Left cardiac atrium (tissue), 4 donors: ENCODE results near the gene ZNF605. TPM values are rescaled to one million over a fixed set of nuclear protein-coding genes. Genes with fewer than 3 reads are reported as not detected.
"Not testable (repeated sequence)": the region's sequence is repeated elsewhere in the genome, so short reads cannot be mapped to it uniquely, and the experiment has no call there.

Source experiments
- ATAC-seq, 2 donors: fragments of 200-7000 bp; cut with Tn5 transposase; one replicate each; pipeline ENCODE4 v1.9.1; 2020; ENCODE audit warnings: mild to moderate bottlenecking in 2 of 2, moderate library complexity in 2 of 2
- DNase-seq: peaks from one replicate; pipeline ENCODE4 v3.0.0-alpha.2; 2020
- intact Hi-C, 2 donors: fragments of 100-400 bp; cut with DNase I; formaldehyde crosslinking; loops; one replicate each; pipeline versions ENCODE4 v1.14.1 to v1.15.1; 2022 to 2023
- total RNA-seq, 2 donors: library from RNA; stranded (reverse); fragmentation: NEBNext Ultra II Directional; extraction: Animal tissue kit (Norgen Biotek cat#: 25700); gene quantifications; one replicate each; pipeline ENCODE4 v1.2.1, GENCODE V29; 2021
- donor health status: DM: no; HTN: yes; CAD: no.
- donor health status: DM: no; HTN: yes; CAD: no; lungs with severe emphysema.
- donor health status: DM: yes; HTN: yes; CAD: no.
- donor health status: Dilated cardiomyopathy.

The ZNF605 gene
- total RNA-seq, 2 donors from 2014 or later, result 12.4 to 14.0 TPM

DNA sequence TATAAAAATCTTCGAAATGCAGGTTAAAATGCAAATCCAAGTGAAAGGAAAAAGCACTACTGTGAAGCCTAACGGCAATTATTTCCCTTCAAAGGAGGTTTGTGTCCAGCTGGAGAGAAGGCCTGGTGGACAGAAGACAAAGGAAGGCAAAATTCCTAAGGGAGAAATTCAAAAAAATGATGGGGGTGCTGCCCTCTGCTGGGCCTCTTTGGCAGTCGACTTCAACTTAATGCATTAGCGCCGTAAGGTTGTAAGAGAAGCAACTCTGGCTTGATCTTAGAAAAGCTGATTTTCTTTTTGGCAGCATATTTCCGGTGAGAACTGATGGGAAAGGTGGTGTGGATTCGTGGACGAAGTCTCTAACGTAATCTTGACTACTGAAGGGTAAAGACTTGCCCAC is 34.4 kb downstream of the ZNF605 start:
- DNase-seq, result no peak
- intact Hi-C loops, result no loop called here
- no peak for ATAC-seq

DNA sequence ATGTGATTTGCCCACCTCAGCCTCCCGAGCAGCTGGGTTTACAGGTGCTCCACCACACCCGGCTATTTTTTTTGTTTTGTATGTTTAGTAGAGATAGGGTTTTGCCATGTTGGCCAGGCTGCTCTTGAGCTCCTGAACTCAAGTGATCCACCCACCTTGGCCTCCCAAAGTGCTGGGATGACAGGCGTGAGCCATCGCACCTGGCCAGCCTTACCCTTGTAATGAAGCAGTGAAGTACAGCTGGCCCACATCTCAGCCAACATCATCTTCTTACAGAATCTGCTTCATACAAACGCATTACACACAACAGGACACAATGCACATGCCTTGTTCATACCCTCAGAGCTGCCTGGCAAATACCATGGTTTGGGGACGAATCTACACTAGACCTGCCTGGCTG is 37.4 kb downstream of the ZNF605 start:
- no peak for ATAC-seq
- intact Hi-C loops, result no loop called here

DNA sequence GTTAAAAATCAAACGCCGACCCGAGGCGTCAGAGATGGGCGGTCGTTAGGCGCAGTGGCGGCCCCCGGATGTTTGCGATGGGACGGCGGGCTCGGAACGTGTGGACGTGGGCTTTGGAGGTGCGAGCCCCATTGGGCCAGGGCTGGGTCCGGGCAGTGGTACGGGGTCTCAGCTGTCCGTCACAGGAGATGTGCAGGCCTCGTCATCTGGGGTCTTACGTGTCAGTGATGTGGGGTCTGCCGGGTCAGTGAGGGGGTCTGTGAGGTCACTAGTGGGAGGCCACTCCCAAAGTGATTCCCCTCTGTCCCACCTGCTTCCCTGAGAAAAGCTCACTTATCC is 47.1 kb downstream of the ZNF605 start:
- ATAC-seq, result peak in 1 of 2 donors; percentile 9
- no peak for DNase-seq
- intact Hi-C loops, result no loop called here

More for the DNA sequence above, 37.4 kb downstream of the ZNF605 start:
- no peak for DNase-seq

DNA sequence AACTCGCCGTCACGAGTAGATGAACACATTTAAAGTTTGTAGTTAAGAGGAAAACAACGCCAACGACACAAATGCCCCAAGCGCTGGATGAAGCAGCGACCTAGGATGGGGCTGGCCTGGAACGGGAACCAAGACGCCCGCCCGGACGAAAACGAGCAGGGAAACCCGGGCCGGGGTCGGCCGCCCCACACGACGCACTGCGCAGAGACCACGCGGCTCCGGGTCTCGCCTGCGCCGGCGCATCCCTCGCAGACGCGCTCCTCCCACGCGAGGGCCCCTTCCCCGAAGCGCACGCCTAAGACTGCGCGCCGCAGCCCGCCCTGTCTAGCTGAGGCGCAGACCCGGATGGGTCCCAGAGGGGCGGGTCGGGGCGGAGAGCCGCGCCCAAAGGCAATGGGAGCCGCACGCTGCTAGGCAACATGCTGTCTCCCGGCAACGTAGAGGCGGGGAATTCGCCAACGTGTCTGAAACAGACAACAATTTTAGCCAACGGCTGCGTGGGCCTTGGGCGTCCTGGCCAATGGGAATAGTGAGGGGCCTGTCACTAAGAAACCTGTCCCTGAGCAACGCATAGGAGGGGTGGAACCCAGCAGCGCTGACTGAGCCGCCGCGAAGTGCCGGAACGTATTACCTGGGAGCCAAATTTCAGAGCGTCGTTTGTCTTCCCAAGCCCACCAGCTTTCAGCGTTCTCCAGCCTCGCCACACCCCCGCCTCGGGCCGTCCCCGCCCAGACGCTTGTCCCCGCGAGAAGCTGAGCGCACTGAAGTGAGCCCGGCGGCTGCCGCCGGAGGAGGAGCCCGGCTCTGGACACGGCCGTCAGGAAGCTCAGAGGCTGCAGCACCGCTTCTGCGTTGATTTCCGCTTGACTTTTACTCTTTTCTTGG is 47.7 kb downstream of the ZNF605 start:
- intact Hi-C loops, result no loop called here
- DNase-seq (peak; percentile 98), ATAC-seq (peak; percentile 96 to 98)

DNA sequence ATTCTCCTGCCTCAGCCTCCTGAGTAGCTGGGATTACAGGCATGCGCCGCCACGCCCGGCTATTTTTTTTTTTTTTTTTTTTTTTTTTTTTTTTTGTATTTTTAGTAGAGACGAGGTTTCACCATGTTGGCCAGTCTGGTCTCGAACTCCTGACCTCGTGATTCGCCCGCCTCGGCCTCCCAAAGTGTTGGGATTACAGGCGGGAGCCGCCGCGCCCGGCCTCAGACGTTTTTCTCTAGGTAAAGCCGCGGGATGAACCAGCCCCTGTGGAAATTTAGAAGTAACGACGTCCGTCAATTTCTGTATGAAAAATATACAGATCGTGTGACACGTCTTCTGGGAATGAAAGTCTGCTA is 48.3 kb downstream of the ZNF605 start:
- intact Hi-C loops, ATAC-seq: not testable (repeated sequence)
- DNase-seq, result peak; percentile 26

DNA sequence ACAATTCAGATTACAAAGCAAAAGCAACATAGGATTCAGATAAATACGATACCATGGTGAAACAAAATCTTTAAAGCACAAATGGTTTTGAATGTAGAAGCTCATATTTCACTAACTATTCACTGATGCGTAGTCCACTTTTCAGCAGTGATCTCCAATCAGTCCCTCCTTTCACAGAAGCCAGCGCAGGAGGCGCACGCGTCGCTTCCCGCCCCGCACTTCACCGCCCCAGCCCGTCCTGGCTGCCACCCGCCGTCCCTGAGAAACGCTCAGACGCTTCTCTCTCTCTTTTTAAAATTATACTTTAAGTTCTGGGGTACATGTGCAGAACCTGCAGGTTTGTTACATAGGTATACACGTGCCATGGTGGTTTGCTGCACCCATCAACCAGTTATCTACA is 48.9 kb downstream of the ZNF605 start:
- no peak for ATAC-seq
- intact Hi-C loops, result no loop called here
- DNase-seq, result no peak

DNA sequence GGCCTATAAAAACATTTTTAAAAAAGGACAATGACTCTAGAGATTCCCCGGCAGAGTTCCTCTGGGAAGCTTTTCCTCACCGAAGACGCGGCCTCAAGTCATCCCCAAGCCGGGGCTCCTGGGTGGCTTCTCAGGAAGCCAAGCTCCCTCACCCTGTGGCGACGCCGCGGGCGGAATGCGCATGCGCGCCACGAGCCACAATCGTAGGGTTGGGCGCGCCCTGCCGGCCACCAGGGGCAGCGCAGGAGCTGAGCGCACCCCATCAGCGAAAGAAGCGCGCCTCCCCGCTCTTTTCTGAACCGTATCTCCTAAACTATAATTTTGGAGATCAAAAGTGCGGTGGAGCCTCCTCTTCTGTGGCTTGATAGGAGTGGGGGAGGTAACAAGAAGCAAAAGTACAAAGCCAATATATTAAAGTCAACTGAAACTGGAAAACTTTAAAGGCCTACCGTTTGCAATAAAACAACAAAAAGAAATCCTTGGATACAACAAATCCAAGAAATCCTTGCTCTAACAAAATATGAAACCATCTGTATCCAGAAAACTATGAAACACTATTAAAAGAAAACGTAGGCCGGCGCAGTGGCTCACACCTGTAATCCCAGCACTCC is 51.3 kb downstream of the ZNF605 start:
- peak in 1 of 2 donors; percentile 4 for ATAC-seq
- intact Hi-C loops, result no loop called here
- peak; percentile 87 for DNase-seq

DNA sequence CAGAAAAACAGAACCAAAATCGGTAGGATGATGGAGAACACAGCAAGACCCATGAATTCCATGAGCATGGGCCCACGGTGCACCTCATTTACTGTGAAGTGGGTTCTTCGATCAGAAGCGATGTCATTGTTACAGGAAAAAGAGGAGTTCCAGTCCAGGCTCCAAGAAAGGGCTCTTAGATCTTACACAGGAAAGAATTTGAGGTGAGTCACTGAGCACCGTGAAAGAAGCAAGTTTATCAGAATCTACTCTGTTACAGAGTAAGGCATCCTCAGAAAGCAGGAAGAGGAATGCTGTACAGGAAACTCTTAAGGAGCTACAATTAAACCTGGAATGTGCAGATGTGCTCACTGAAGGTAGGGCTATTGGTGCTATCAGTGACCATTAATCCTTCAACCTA is 57.1 kb downstream of the ZNF605 start:
- ATAC-seq (no peak), DNase-seq (no peak)
- intact Hi-C loops, result no loop called here

DNA sequence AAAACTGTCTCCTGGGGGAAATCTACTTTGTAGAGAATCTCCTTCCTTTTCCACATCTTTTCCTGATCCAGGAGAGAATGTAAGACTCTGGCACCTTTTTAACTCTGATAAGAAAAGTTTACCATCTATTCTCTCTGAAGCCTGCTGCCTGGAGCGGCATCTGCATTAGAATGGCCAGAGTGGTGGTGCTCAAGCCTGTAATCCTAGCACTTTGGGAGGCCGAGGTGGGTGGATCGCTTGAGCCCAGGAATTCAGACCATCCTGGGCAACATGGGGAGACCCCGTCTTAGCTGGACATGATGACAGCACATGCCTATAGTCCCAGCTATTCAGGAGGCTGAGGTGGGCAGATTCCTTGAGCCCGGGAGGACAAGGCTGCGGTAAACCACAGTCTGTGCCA is 67.3 kb downstream of the ZNF605 start:
- intact Hi-C loops, result no loop called here
- ATAC-seq (no peak), DNase-seq (no peak)

DNA sequence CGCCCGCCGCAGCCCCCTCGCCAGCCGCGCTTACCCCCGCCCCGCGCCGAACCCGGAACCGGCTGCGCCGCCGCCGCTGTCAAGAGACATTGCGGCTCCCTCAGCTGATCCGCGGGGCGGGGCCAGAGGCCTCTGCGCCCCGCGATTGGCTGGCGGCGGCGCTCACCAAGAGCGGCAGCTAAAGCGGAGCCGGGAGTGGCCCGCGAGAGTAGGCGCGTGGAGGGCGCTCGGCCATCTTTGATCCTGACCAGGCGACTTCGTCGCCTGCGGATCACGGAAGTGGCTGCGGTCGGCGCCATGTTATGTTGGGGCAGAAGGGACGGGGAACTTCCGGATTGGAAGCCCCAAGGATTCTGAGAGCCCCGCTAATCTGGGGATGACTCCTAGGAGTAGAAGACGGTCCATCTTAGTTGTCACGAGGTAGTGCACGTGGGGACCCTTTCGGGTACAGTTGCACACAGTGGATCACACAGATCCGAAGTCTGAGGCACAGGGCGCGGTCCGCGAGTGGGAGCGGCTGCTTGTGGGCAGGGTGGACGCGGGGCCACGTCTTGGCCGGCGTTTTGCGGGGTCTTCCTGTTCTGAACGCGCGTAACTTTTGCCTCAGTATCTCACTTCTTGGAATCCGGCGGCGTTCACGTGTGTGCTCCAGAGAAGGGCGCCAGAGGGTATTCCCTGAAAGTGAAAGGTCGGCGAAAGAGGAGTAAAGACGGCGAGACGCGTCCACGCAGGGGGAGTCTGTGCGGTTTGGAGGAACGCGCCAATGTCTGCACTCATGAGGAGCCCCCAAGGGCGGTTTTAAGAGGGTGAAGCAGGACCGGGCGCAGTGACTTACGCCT is 68.4 kb downstream of the ZNF605 start, which contains the start of gene CHFR:
Gene CHFR, minus strand, starts transcription at position 93 of the 839 bp plus-strand sequence. CDS start 277 bp downstream, outside the sequence.
- DNase-seq (peak; percentile 98), ATAC-seq (peak; percentile 99 to 100)
- intact Hi-C loops, result no loop called here

DNA sequence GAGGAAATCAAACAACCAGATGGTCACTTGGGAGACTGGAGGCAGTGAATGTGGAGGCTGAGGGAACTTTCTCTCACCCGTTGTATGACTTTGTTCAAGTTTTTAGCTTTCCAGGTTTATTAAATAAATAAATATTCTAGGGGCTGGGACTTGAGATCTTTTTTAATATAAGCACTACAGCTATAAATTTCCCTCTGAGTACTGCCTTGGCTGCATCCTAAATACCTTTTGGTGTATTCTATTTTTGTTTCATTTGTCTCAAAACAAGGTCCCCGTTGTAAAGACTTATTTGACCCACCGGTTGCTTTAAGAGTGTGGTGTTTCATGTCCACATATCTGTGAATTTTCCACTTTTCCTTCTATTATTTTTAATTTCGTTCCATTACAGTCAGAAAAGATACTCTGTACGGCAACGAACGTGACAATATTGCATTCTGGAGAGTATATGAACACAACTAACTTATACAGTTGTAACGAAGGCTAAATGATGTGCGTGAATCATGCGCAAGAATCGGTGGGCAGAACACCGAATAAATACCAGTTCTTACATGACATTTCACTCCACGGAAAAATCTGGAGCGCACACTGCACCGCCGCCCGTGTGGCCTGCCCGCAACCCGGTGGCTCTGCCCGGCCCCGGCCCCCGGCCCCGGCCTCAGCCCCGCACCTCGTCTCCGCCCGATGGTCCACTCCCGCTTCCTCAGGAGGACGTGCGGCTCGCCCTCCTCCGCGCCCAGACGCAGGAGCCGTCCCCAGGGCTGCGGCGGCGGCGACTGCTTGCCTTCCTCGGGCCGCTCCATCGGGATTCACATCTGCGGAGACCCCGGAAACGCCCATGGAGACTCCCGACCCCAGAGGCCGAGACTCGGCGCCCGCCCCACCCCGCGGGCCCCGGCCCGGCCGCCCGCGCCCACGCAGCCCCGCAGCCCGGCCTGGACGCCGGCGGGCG is 69.3 kb downstream of the ZNF605 start:
- intact Hi-C loops, result no loop called here
- ATAC-seq, result peak in 1 of 2 donors; percentile 6
- no peak for DNase-seq

DNA sequence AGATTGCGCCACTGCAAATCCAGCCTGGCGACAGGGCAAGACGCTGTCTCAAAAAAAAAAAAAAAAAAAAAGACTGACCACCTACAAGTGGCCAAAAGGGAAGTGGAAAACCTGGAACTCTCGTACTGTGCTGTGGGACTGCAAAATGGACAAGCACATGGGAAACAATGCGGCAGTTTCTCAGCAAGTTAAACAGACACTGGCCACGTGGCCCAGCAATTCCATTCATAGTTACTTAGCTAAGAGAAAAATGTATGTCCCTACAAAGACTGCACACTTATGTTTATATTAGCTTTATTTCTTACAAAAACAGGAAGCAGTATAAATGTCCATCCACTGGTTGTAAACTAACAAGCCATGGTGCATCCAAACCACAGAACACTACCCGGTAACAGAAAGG is 74.3 kb downstream of the ZNF605 start:
- intact Hi-C loops, result no loop called here
- no peak for DNase-seq
- no peak for ATAC-seq

DNA sequence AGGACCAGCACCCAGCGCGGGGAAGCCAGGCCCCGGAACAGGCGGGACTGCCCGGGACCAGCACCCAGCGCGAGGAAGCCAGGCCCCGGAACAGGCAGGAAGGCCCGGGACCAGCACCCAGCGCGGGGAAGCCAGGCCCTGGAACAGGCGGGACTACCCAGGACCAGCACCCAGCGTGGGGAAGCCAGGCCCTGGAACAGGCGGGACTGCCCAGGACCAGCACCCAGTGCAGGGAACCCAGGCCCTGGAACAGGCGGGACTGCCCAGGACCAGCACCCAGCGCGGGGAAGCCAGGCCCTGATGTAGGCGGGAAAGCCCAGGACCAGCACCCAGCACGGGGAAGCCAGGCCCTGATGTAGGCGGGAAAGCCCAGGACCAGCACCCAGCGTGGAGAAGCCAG is 81.5 kb downstream of the ZNF605 start:
- ATAC-seq, intact Hi-C loops, DNase-seq: not testable (repeated sequence)

DNA sequence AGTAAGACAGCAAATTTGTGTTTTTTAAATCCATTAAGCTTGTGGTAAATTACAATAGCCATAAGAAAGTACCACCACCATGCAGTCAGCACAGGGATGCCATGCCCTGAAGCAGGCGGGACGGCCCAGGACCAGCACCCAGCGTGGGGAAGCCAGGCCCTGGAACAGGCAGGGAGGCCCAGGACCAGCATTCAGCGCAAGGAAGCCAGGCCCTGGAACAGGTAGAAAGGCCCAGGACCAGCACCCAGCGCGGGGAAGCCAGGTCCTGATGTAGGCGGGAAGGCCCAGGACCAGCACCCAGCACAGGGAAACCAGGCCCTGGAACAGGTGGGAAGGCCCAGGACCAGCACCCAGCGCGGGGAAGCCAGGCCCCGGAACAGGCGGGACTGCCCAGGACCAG is 81.9 kb downstream of the ZNF605 start:
- intact Hi-C loops, result no loop called here
- no peak for DNase-seq
- no peak for ATAC-seq

DNA sequence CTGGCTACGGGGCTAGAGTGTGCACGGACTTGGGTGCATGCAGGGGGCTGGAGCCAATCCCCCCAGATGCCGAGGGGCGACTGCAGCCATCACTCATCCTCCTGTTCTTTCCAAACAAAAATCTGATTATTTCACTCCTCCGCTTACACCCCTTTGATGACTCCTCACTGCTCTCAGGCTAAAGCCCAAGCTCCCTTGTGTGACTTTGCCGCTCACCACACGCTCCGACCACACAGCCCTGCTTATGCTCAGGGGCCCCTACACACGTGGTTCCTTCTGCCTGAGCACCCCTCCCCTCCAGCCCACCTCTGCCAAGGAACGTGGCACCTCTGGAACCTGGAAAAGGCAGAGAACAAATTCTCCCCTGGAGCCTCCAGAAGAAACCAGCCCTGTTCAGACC is 82.4 kb downstream of the ZNF605 start:
- intact Hi-C loops, result no loop called here
- DNase-seq, result no peak
- ATAC-seq, result no peak

DNA sequence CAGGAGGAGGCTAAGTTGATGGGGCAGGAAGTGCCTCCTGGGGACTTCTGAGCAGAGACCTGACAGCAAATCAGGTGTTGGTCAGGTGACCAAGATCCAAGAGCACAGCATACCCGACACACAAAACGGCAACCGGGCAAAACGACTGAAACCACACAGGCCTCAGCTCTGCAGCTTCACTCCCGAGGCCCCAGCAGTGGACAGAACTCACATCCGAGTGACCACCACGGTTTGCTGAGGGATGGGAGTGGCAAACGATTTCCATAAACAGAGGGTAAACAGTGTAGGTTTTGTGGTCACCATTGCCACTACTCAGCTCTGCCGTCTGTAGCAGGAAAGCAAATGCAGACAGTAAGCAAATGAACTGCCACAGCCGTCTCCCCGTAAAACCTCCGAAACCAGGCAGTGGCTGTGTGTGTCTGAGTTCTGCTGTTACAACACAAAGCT is 83.1 kb downstream of the ZNF605 start:
- intact Hi-C loops, result no loop called here
- DNase-seq (no peak), ATAC-seq (no peak)

DNA sequence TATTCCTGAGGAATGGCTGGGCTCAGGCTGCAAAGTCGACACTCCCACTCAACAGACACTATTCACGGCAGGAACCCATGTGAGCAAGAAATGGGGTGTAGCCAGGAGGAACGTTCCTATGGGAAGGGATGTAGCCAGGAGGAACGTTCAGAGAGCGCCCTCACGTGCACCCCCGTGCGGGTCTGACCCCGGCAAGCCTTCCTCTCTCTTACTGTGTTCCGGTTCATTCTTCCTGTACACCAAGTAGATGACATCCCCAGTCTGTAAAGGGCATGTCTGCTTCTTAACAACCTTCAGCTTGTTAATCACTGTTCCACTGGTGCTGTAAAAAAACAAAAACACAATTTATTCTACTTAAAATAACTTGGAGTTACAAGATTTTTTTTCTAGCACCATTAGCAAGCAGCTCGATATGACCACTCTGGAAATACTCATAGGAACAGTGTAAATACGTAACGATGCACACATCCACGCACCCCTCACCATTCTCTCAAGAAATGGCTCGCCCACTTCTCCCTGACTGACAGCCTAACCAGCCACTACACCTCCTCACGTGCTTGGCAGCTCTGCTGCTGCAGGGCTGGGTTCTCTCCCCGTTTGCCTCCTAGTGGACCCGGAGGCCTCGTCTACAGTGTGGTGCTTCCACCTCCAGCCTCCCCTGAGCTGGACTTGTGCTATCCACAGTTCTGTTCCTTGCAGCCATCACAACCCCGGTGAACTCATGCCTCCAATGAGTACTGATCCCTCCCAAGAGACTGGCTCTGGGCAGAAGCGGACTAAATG is 83.8 kb downstream of the ZNF605 start:
- DNase-seq (no peak), ATAC-seq (no peak)
- intact Hi-C loops, result no loop called here

DNA sequence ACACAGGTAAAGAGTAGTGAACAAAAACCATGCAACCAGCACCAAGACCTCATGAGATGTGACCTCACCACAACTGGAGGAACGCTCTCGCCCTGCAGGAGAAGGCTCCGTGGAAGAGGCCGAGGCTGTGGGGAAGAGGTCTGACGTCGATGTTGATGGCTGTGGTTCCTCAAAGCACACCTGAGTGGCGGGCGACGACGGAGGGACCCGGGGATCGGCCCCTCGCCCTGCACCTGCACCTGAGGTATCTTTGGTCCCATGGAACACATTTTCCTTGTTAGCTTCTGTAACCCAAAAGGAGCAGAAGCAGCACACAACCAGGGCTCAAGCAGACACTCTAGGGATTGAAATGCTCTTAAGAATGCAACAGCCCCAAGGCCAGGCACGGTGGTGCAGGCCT is 86.6 kb downstream of the ZNF605 start:
- ATAC-seq, result no peak
- intact Hi-C loops, result no loop called here
- no peak for DNase-seq
